Sigmoid colon (tissue), 4 donors: ENCODE measurements around the gene PCDHA10.

Experiments used
- CTCF ChIP-seq, 4 experiments: fragments of 450-650 bp in 3 of 4; fragments of 200-600 bp in 1 of 4; IDR thresholded peaks; one replicate each; pipeline ENCODE4 v1.5.1; 2016 to 2019; ENCODE audit warnings: antibody characterized with exemption in 4 of 4, mild to moderate bottlenecking in 3 of 4, moderate library complexity in 2 of 4
- EP300 ChIP-seq, 4 donors: sonication (generic); formaldehyde crosslinking; IDR thresholded peaks; one replicate each; pipeline ENCODE4 v1.6.1; 2017; ENCODE audit warnings: antibody characterized with exemption in 4 of 4
- POLR2A ChIP-seq, 2 donors: fragments of 450-650 bp; IDR thresholded peaks; one replicate each; pipeline ENCODE4 v1.6.1; 2016; ENCODE audit warnings: antibody characterized with exemption in 2 of 2, mild to moderate bottlenecking in 2 of 2, moderate library complexity in 2 of 2
- POLR2AphosphoS5 ChIP-seq, 4 donors: sonication (generic); formaldehyde crosslinking; IDR thresholded peaks; one replicate each; pipeline ENCODE4 v1.6.1; 2017; ENCODE audit warnings: antibody characterized with exemption in 4 of 4

- TF ChIP-seq CTCF (IDR thresholded peaks at IDR 0.05) (no peak), POLR2A (IDR thresholded peaks at IDR 0.05) (no peak), POLR2AphosphoS5 (IDR thresholded peaks at IDR 0.05) (no peak), EP300 (IDR thresholded peaks at IDR 0.05) (no peak)
These were observed 46.8 kb upstream of the PCDHA10 start for GRCh38 chr5:140808889-140809291.
